HG03520 (cell line): ENCODE results near the gene CRADD.
A peak's percentile ranks its signal among the peaks of the same experiment; 100 is the strongest.
"Not testable (repeated sequence)": the region's sequence is repeated elsewhere in the genome, so short reads cannot be mapped to it uniquely, and the experiment has no call there.

Experiments used
- ATAC-seq: cut with Tn5 transposase; IDR thresholded peaks from one replicate; pipeline ENCODE4 v1.9.1; 2021; ENCODE audit warnings: mild to moderate bottlenecking, moderate library complexity; ENCODE audit not compliant: unreplicated experiment

Gene CRADD

GRCh38 chr12:93734784-93735183 lies 57.6 kb downstream of the CRADD start:
- no peak for ATAC-seq

DNA sequence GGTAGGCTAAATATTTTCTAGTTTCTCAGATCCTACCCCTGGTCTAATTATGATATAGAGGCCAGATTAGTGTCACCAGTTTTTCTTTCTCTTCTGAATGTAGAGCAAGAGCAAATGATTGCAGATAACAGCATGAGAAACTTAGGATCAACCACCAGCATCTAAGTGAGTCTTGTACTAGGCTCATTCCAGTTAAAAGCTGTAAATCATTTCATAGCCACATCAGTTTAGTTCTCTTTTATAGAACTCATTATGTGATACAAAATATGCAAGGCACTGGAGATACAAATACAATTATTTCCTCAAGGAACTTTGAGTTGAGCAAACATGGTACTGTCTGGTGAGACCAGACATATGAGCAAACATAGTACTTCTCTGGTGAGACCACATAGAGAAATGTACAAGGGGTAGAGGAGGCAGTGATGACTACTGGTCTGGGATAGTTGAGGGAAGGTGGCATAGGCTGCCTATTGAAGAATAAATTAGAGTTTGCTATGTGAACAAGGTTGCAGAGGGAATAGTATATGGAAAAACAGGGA lies 59.5 kb downstream of the CRADD start:
- ATAC-seq, result no peak

- no peak for ATAC-seq
Observed at GRCh38 chr12:93737457-93738198, 60.5 kb downstream of the CRADD start.

- ATAC-seq, result no peak
Observed at GRCh38 chr12:93738199-93739058, 61.3 kb downstream of the CRADD start.

DNA sequence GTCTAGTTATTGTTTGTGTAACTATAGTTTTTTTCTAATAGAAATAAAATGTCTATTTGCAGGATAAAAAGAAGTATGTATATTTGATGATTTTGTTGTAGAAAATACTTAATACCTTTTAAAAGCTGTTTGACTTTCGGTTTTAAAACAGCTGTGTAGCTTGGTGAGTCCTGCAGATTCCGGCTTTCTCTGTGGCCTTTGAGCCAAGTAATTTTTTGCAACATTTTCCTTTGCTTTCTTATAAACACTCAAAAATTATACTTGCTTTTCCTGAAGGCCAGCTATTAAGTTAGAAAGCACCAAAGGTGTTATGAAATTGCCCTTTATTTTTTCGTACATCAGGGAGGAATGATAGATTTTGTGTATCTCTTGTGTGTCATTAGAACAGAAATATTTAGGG lies 63.6 kb downstream of the CRADD start:
- ATAC-seq, result no peak

DNA sequence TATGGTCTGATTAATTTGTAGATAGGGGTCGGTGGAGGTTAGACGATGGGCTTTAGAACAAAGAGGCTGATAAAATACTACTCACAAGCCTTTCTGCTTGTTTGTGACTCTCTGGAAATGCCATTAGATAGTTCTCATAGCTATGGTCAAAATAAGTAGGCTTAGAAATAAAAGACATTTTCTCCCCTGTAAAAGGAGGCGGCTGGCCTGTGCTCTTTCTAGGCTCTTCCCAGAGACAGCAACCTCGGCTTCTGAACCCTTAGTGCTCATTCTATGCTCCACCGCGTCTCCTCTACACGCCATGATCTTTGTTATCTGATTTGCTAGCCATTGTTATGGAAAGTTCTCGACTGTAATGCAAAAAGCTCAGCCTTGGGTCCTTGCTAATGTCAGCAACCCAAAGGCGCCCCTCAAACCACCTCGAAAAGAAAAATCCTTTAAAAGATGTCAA lies 64.5 kb downstream of the CRADD start:
- peak; percentile 28 for ATAC-seq

DNA sequence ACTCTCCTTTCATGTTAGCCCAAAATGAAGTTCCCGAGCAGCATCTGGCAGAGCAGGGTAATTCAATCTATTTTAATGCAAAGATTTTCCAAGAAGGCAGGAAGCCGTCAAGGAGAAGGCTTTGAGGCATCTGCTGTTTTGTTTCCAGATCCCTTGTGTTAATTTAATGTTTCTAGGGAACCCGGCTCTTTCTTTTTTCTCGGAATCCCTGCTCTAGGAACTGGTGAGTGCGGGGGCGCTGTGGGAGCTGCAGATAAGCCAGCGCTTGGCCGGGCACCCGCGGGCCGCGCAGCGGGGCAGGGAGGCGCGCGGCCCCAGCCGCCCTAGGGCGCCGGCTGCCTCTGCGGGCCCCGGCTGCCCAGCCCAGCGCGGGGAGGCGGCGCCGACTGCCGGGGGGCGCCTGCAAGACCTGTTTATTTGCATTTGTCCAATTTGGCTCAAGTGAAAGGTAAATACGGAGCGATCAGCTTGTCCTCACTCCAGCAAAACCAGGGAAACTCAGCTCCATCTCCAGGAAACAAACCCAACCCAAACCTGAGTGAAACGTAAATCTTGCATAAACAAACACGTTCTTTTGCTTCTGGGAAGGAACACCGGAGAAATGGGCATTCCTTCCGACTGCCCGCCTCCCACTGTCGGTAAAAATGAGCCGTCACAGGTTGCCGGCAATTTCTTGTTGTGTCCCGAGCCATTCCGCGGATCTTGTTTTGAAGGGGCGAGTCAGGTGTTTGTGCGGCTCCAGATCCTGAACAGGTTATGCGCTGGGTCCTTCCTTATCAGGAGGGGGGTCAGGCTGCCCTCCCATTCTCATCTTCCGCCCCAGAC lies 65.1 kb downstream of the CRADD start:
- ATAC-seq, result peak; percentile 70

DNA sequence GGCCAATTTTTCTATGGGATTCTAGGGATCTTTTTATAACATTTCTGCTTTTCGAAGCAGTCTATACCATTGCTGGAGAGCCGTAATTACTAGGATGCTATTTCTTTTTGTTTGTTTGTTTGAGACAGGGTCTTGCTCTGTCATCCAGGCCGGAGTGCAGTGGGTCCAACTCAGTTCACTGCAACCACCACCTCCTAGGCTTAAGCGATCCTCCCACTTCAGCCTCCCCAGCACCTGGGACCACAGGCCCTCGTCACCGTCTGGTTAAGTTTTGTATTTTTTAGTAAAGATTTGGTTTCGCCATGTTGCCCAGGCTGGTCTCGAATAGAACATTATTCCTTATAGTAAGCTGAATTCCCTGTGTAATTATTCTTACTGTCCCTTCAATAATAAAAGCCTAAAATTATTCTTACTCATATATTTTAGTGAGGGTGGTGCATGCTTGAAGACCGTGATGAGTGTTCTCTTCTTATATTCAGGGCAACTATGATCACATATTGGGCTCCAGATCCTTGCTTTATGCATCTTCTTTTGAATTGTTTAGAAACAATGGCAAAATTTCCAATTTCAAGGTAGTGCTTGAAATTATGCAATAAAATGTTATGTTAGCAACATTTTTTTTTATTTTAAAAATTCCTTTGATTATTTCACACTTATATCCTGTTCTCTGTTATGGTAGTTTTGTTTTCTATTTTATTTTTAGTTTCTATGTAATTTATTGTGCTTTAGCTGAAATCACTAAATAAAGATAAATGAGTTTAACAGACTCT lies 66.2 kb downstream of the CRADD start:
- ATAC-seq, result no peak

DNA sequence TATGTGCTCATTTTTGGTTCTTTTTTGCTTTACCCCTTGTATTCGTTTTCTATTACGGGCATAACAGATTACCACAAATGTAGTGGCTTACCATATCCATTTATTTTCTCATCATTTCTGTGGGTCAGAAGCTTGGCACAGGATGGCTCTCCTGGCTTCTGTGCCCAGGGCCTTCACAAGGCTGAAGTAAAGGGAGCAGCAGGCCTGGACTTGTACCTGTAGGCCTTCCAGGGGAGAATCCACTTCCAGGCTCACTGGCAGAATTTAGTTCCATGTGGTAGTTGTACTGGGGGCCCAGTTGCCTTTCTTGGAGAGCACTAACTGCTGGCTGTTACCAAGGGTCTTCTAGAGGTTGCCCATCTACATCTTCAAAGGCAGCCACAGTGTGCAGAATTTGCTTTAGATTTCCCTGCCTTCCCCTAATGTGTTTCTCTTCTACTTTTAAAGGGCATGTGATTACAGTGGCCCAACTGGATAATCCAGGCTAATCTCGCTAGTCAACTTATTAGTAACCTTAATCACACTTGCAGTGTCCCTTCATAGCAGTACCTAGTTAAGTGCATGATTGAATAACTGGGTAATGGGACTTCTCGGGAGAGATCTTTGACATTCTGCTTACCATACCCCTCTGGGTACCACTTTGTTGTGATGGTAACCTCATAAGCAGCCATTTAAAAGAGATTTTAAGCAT lies 67.0 kb downstream of the CRADD start:
- no peak for ATAC-seq

DNA sequence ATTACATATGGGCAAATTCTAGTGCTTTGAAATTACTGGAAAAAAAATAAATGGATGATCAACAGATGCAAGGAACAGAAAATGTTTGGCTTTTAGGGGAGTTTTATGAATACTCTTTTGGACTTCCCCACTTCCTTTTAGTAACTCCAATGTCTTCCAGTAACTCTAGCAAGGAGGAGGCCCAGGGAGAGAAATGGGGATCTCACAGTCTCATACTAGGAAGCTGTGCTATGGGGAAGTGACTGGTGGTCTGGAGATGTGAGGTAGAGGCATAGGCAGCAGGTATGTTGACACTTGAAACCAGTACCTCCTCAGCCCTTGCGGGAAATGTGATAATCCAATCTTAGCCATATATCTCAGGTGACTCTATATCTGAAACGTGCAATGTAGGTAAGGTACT lies 68.1 kb downstream of the CRADD start:
- no peak for ATAC-seq

DNA sequence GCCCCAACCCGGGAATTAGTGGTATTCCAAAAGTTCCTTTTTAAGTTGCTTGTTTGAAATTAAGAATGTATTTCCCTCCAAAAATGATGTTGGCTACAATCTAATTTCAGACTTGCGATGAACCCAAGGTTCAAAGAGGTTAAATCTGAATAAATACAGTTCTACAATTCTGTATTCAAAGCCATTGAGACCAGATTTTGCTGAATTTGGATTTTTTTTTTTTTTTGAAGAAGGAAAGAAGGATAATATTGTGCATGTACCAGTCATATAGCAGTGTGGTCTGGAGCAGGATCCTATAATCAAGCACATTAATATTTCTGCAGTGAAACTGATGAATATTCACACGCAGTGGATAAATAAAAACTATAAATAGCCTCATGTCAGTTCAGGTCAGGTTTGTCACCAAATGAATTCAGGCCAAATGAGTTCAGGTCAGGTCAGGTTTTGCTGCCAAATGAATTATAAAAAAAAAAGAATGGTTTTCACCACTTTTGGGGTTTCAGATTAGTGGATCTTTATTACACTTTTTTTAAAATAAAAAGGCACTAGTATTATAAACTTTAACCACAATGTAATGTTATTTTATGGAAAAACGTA lies 69.5 kb downstream of the CRADD start:
- no peak for ATAC-seq

DNA sequence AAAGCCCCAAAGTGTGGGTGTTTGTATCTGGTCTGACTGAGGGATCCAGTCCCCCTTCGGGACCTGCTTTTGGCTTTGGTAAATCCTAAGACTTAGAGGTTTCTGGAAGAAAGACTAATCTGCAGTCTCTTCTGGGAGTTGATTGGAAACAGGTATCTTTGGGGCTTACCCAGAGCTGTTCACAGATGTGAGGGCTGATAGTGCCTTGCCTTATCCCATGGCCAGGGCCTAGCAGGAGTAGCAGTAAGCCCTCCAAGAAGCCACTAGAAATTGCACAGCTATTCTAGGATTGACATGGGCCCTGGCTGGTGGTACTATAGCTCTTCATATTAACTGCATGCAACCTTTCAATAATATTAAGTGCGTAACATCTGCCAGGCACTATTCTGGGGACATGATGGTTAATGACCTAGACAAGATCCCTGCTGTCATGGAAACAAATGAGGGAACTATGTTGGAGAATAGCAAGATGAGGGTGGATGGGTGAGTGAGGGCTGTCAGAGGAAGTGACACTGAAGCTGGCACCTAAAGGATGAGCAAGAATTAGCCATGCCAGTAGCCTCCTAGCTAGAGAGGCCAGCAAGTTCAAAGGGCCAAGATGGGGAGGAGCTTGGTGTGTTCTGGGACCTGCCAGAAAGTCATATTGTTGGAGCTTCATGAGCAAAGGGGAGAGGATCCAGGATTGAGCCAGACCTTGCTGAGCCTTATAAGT lies 71.7 kb downstream of the CRADD start:
- ATAC-seq, result no peak

- no peak for ATAC-seq
Observed at GRCh38 chr12:93749515-93749914, 72.3 kb downstream of the CRADD start.

- ATAC-seq, result no peak
Observed at GRCh38 chr12:93750056-93750455, 72.9 kb downstream of the CRADD start.

GRCh38 chr12:93751864-93752610 lies 74.9 kb downstream of the CRADD start:
- no peak for ATAC-seq

- ATAC-seq, result no peak
Observed at GRCh38 chr12:93753285-93753684, 76.1 kb downstream of the CRADD start.

- no peak for ATAC-seq
Observed at GRCh38 chr12:93753838-93754429, 76.8 kb downstream of the CRADD start.

DNA sequence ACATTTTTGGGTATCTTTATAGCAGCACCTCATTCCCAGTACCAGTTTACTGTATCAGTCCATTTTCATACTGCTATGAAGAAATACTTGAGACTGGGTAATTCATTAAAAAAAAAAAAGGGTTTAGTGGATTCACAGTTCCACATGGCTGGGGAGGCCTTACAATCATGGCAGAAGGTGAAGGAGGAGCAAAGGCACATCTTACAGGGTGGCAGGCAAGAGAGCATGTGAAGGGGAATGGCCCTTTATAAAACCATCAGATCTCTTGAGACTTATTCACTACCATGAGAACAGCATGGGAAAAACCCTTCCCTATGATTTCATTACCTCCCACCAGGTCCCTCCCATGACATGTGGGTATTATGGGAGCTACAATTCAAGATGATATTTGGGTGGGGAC lies 77.7 kb downstream of the CRADD start:
- not testable (repeated sequence) for ATAC-seq
